Measurements from ENCODE around the gene MRPL42.

DNA sequence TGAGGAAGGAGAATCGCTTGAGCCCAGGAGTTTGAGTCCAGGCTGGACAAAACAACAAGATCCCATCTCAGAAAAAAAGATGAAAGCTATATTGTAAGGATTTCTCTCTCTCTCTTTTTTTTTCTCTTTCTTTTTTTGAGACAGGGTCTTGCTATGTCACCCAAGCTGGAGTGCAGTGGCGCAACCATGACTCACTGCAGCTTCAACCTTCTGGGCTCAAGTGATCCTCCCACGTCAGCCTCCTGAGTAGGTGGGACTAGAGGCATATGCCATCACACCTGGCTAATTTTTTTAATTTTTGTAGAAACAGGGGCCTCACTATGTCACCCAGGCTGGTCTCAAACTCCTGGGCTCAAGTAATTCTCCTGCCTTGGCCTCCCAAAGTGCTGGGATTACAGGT, 5.8 kb upstream of the MRPL42 start:
- TF ChIP-seq, protein P1, sequence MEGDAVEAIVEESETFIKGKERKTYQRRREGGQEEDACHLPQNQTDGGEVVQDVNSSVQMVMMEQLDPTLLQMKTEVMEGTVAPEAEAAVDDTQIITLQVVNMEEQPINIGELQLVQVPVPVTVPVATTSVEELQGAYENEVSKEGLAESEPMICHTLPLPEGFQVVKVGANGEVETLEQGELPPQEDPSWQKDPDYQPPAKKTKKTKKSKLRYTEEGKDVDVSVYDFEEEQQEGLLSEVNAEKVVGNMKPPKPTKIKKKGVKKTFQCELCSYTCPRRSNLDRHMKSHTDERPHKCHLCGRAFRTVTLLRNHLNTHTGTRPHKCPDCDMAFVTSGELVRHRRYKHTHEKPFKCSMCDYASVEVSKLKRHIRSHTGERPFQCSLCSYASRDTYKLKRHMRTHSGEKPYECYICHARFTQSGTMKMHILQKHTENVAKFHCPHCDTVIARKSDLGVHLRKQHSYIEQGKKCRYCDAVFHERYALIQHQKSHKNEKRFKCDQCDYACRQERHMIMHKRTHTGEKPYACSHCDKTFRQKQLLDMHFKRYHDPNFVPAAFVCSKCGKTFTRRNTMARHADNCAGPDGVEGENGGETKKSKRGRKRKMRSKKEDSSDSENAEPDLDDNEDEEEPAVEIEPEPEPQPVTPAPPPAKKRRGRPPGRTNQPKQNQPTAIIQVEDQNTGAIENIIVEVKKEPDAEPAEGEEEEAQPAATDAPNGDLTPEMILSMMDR (conservative IDR thresholded peaks at IDR 0.05; ENCODE audit: low read depth in 2 of 2): no peak
- TF ChIP-seq, protein P2, sequence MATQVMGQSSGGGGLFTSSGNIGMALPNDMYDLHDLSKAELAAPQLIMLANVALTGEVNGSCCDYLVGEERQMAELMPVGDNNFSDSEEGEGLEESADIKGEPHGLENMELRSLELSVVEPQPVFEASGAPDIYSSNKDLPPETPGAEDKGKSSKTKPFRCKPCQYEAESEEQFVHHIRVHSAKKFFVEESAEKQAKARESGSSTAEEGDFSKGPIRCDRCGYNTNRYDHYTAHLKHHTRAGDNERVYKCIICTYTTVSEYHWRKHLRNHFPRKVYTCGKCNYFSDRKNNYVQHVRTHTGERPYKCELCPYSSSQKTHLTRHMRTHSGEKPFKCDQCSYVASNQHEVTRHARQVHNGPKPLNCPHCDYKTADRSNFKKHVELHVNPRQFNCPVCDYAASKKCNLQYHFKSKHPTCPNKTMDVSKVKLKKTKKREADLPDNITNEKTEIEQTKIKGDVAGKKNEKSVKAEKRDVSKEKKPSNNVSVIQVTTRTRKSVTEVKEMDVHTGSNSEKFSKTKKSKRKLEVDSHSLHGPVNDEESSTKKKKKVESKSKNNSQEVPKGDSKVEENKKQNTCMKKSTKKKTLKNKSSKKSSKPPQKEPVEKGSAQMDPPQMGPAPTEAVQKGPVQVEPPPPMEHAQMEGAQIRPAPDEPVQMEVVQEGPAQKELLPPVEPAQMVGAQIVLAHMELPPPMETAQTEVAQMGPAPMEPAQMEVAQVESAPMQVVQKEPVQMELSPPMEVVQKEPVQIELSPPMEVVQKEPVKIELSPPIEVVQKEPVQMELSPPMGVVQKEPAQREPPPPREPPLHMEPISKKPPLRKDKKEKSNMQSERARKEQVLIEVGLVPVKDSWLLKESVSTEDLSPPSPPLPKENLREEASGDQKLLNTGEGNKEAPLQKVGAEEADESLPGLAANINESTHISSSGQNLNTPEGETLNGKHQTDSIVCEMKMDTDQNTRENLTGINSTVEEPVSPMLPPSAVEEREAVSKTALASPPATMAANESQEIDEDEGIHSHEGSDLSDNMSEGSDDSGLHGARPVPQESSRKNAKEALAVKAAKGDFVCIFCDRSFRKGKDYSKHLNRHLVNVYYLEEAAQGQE (IDR thresholded peaks at IDR 0.05; ENCODE audit: unreplicated experiment): no peak
- TF ChIP-seq EZH2 (IDR thresholded peaks at IDR 0.05; ENCODE audit: low read depth, unreplicated experiment) (no peak), EZH2phosphoT487 (IDR thresholded peaks at IDR 0.05; ENCODE audit: unreplicated experiment) (no peak), POLR2AphosphoS5 (IDR thresholded peaks at IDR 0.05; ENCODE audit: low read depth) (no peak), NANOG (IDR thresholded peaks at IDR 0.05; ENCODE audit: borderline replicate concordance) (no peak)
- TF ChIP-seq, protein P3, sequence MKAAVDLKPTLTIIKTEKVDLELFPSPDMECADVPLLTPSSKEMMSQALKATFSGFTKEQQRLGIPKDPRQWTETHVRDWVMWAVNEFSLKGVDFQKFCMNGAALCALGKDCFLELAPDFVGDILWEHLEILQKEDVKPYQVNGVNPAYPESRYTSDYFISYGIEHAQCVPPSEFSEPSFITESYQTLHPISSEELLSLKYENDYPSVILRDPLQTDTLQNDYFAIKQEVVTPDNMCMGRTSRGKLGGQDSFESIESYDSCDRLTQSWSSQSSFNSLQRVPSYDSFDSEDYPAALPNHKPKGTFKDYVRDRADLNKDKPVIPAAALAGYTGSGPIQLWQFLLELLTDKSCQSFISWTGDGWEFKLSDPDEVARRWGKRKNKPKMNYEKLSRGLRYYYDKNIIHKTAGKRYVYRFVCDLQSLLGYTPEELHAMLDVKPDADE (IDR thresholded peaks at IDR 0.05): no peak

All from GM23338 (cell line).